GM18505 (cell line): Measurements from ENCODE around the gene GRIN2A.

Experiments
- ATAC-seq: cut with Tn5 transposase; IDR thresholded peaks from one replicate; pipeline ENCODE4 v1.9.1; 2021; ENCODE audit not compliant: unreplicated experiment
- POLR2A ChIP-seq: IDR thresholded peaks from 4 replicates; pipeline ENCODE4 v1.6.1; 2011; ENCODE audit warnings: borderline replicate concordance; ENCODE audit not compliant: insufficient read depth, insufficient read length; ENCODE audit errors: extremely low read depth

GRIN2A gene

GRCh38 chr16:9934723-9935508 lies 247.3 kb downstream of the GRIN2A start:
- ATAC-seq, result no peak
- TF ChIP-seq POLR2A, result no peak

- ATAC-seq, result no peak
- no peak for TF ChIP-seq POLR2A
Measured at GRCh38 chr16:9932919-9933653, 249.1 kb downstream of the GRIN2A start.

- no peak for ATAC-seq
- no peak for TF ChIP-seq POLR2A
Measured at GRCh38 chr16:9932000-9932399, 250.2 kb downstream of the GRIN2A start.

- TF ChIP-seq POLR2A, result no peak
- ATAC-seq, result no peak
Measured at GRCh38 chr16:9929836-9930235, 252.4 kb downstream of the GRIN2A start.

- ATAC-seq, result peak; percentile 77
- no peak for TF ChIP-seq POLR2A
Measured at GRCh38 chr16:9929313-9929712, 252.9 kb downstream of the GRIN2A start.

GRCh38 chr16:9922441-9922840 lies 259.8 kb downstream of the GRIN2A start:
- TF ChIP-seq POLR2A, result no peak
- ATAC-seq, result no peak

GRCh38 chr16:9921997-9922396 lies 260.2 kb downstream of the GRIN2A start:
- no peak for TF ChIP-seq POLR2A
- no peak for ATAC-seq

- ATAC-seq, result no peak
- no peak for TF ChIP-seq POLR2A
Measured at GRCh38 chr16:9919460-9919859, 262.8 kb downstream of the GRIN2A start.

- ATAC-seq, result no peak
- no peak for TF ChIP-seq POLR2A
Measured at GRCh38 chr16:9917691-9918090, 264.5 kb downstream of the GRIN2A start.

GRCh38 chr16:9913604-9914326 lies 268.5 kb downstream of the GRIN2A start:
- ATAC-seq, result no peak

GRCh38 chr16:9911989-9912388 lies 270.2 kb downstream of the GRIN2A start:
- ATAC-seq, result no peak
- no peak for TF ChIP-seq POLR2A

More at GRCh38 chr16:9913604-9914326, 268.5 kb downstream of the GRIN2A start:
- no peak for TF ChIP-seq POLR2A

GRCh38 chr16:9911231-9911630 lies 271.0 kb downstream of the GRIN2A start:
- ATAC-seq, result no peak
- no peak for TF ChIP-seq POLR2A

- no peak for ATAC-seq
- no peak for TF ChIP-seq POLR2A
Measured at GRCh38 chr16:9909072-9909825, 273.0 kb downstream of the GRIN2A start.
